Measurements from ENCODE around the gene MYO18B.

GRCh38 chr22:25806579-25806978 lies 64.6 kb downstream of the MYO18B start:
- TF ChIP-seq, protein P1, sequence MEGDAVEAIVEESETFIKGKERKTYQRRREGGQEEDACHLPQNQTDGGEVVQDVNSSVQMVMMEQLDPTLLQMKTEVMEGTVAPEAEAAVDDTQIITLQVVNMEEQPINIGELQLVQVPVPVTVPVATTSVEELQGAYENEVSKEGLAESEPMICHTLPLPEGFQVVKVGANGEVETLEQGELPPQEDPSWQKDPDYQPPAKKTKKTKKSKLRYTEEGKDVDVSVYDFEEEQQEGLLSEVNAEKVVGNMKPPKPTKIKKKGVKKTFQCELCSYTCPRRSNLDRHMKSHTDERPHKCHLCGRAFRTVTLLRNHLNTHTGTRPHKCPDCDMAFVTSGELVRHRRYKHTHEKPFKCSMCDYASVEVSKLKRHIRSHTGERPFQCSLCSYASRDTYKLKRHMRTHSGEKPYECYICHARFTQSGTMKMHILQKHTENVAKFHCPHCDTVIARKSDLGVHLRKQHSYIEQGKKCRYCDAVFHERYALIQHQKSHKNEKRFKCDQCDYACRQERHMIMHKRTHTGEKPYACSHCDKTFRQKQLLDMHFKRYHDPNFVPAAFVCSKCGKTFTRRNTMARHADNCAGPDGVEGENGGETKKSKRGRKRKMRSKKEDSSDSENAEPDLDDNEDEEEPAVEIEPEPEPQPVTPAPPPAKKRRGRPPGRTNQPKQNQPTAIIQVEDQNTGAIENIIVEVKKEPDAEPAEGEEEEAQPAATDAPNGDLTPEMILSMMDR (IDR thresholded peaks at IDR 0.05): no peak
- no peak for TF ChIP-seq POLR2AphosphoS5 (IDR thresholded peaks at IDR 0.05; ENCODE audit: insufficient read depth in 1 of 2, low read depth in 1 of 2)

Measured in vagina (tissue), 2 donors.